GM12875 (cell line): ENCODE results near the gene GHRHR.
A peak's percentile ranks its signal among the peaks of the same experiment; 100 is the strongest.

Experiments
- H3K4me3 ChIP-seq: one replicate; pipeline ENCODE4 v1.5.1; 2011; ENCODE audit warnings: low read depth, low read length, control low read depth
- TF ChIP-seq, protein P1 (sequence below): IDR thresholded peaks from 2 replicates; pipeline ENCODE4 v1.5.1; 2011; ENCODE audit warnings: low read depth, mild to moderate bottlenecking, control low read depth, inconsistent platforms, low read length, moderate library complexity, borderline replicate concordance; ENCODE audit not compliant: insufficient read depth

GHRHR gene

DNA sequence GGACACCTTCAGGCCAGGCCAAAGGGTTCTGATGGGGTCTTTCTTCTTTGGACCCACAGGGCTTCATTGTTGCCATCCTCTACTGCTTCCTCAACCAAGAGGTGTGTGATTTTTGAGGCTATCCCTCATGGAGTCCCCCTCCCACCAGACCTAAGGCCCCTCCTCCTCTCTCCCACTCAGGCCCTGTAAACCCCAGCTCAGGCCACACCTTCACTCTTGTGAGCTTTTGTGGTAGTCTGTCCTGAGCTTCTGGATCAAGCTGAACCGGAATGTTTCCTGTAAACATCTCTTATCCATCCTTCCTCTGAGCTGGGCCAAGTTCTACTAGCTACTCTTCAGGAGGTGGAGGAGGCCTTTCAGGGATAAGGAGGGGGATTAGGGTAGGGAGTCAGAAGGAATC lies 13.5 kb downstream of the GHRHR start:
- H3K4me3 ChIP-seq: no peak overlapping the region
- TF ChIP-seq, protein P1, sequence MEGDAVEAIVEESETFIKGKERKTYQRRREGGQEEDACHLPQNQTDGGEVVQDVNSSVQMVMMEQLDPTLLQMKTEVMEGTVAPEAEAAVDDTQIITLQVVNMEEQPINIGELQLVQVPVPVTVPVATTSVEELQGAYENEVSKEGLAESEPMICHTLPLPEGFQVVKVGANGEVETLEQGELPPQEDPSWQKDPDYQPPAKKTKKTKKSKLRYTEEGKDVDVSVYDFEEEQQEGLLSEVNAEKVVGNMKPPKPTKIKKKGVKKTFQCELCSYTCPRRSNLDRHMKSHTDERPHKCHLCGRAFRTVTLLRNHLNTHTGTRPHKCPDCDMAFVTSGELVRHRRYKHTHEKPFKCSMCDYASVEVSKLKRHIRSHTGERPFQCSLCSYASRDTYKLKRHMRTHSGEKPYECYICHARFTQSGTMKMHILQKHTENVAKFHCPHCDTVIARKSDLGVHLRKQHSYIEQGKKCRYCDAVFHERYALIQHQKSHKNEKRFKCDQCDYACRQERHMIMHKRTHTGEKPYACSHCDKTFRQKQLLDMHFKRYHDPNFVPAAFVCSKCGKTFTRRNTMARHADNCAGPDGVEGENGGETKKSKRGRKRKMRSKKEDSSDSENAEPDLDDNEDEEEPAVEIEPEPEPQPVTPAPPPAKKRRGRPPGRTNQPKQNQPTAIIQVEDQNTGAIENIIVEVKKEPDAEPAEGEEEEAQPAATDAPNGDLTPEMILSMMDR: no peak

- TF ChIP-seq, protein P1: peak; percentile 54
- H3K4me3 ChIP-seq: no peak overlapping the region
Measured at GRCh38 chr7:30977896-30978564, 14.3 kb downstream of the GHRHR start.

DNA sequence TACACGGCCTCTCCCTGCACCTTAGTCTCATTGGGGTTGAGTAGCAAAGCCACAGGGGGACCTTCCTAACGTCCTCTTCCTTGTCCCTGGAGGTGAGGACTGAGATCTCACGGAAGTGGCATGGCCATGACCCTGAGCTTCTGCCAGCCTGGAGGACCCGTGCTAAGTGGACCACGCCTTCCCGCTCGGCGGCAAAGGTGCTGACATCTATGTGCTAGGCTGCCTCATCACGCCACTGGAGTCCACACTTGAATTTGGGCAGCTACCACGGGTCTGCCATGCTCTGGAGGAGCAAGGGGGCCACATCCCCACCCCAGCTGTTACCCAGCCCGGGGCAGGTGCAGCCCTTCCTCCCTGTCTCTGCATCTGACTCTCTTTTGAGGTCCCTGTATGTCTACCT lies 15.3 kb downstream of the GHRHR start:
- TF ChIP-seq, protein P1: no peak
- H3K4me3 ChIP-seq: no peak overlapping the region

- no peak overlapping the region for H3K4me3 ChIP-seq
Measured at GRCh38 chr7:30980194-30980593, 16.4 kb downstream of the GHRHR start.

DNA sequence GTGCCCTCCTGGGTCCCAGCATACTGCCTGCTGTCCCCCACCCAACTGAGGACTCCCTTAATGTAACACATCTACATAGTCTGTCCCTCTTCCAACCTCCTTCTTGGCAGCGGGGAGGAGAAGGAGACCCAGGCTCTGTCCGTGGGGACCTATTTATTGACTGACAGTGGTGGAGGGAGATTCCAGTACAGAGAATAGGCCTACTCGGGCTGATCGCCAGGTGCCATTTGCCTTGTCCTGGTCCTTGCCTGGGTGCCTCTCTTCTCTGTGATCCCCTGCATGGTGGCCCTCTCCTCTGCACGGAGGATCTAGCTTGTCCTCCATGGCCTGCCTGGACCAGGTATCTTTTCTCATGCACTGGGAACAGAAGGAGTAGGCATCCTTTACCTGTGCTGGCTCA lies 17.0 kb downstream of the GHRHR start:
- TF ChIP-seq, protein P1: no peak

More at GRCh38 chr7:30980194-30980593, 16.4 kb downstream of the GHRHR start:
- TF ChIP-seq, protein P1: no peak

DNA sequence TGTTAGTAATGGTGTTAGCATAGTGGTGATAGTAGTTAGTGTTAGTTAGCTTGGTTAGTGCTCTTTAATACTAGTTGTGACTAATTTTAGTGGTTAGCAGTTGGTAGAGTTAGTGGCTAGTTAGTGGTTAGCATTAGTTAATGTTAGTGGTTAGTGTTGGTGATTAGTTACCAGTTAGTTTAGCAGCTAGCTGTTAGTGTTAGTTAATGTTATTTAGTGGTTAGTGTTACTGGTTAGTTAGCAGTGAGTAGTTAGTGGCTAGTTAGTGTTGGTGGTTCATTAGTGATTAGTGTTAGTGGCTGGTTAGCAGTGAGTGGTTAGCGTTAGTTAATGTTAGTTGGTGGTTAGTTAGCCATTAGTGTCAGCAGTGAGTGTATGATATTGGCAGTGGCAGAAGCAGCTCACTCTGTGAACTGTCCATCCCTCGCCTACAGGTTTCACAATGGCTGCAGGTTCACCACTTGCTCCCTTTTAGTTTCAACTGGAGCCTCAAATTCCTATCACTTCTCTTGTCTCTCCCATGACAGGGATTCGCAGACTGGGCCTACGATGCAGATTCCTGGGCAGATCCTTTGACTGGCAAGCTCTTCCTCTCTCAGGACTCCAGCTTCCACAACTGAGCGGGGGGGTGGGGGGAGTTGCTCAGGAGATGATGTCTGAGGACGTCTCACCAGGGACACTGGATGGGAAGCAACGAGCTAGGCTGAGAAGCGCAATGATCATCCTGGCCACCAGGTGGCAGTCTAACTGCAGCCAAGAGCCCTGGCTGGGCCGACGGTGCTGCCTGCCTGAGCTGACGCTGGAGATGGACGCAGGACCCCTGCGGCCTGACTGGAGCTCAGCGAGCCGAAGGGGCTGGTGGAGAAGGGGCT lies 19.5 kb downstream of the GHRHR start:
- TF ChIP-seq, protein P1: peak; percentile 96
- no peak overlapping the region for H3K4me3 ChIP-seq

More for the DNA sequence above, 17.0 kb downstream of the GHRHR start:
- H3K4me3 ChIP-seq: no peak overlapping the region

- H3K4me3 ChIP-seq: no peak overlapping the region
- TF ChIP-seq, protein P1: no peak
Measured at GRCh38 chr7:30983914-30984247, 20.1 kb downstream of the GHRHR start.
